CD4-positive, alpha-beta T cell treated with Interleukin-15 for 1 hour (primary cell): ENCODE measurements around the gene CCDC197.

ENCODE experiments used
- DNase-seq: peaks from one replicate; pipeline ENCODE4 v3.0.0-alpha.2; 2020

The CCDC197 gene

GRCh38 chr14:93962701-93963601 is 34.1 kb upstream of the CCDC197 start:
- DNase-seq, result peak; percentile 73

GRCh38 chr14:93963692-93964091 is 33.4 kb upstream of the CCDC197 start:
- no peak for DNase-seq

- no peak for DNase-seq
Observed at GRCh38 chr14:93964281-93964680, 32.8 kb upstream of the CCDC197 start.

- DNase-seq, result no peak
Observed at GRCh38 chr14:93964820-93965286, 32.2 kb upstream of the CCDC197 start.

GRCh38 chr14:93965287-93965821 is 31.7 kb upstream of the CCDC197 start:
- no peak for DNase-seq

- no peak for DNase-seq
Observed at GRCh38 chr14:93965946-93966474, 31.1 kb upstream of the CCDC197 start.

- peak; percentile 66 for DNase-seq
Observed at GRCh38 chr14:93967637-93968250, 29.4 kb upstream of the CCDC197 start.

- peak; percentile 37 for DNase-seq
Observed at GRCh38 chr14:93969082-93969828, 27.8 kb upstream of the CCDC197 start.

- DNase-seq, result peak; percentile 78
Observed at GRCh38 chr14:93970585-93970964, 26.5 kb upstream of the CCDC197 start.

GRCh38 chr14:93970965-93971634 is 26.0 kb upstream of the CCDC197 start:
- DNase-seq, result peak; percentile 40

- DNase-seq, result no peak
Observed at GRCh38 chr14:93971635-93972027, 25.5 kb upstream of the CCDC197 start.

GRCh38 chr14:93972618-93973205 is 24.4 kb upstream of the CCDC197 start:
- DNase-seq, result no peak

- no peak for DNase-seq
Observed at GRCh38 chr14:93973607-93974006, 23.5 kb upstream of the CCDC197 start.

GRCh38 chr14:93974299-93974698 is 22.8 kb upstream of the CCDC197 start:
- no peak for DNase-seq

GRCh38 chr14:93974833-93975232 is 22.3 kb upstream of the CCDC197 start:
- DNase-seq, result no peak

GRCh38 chr14:93975791-93976476 is 21.2 kb upstream of the CCDC197 start:
- DNase-seq, result no peak

- DNase-seq, result no peak
Observed at GRCh38 chr14:93976477-93977057, 20.5 kb upstream of the CCDC197 start, which contains the start of gene ASB2. TSS of gene ASB2 (minus strand) at chr14:93976570. CDS start at chr14:93964539, 12,031 bp downstream.

GRCh38 chr14:93977171-93977570 is 19.9 kb upstream of the CCDC197 start:
- no peak for DNase-seq

GRCh38 chr14:93977790-93978581 is 19.1 kb upstream of the CCDC197 start:
- peak; percentile 76 for DNase-seq

GRCh38 chr14:93978735-93979134 is 18.4 kb upstream of the CCDC197 start:
- no peak for DNase-seq
